GM19452 (cell line): Measurements from ENCODE around the gene PRR16.

ENCODE experiments used
- ATAC-seq: cut with Tn5 transposase; IDR thresholded peaks from one replicate; pipeline ENCODE4 v1.9.1; 2021; ENCODE audit not compliant: unreplicated experiment

Gene PRR16

GRCh38 chr5:120706877-120707276 is 242.8 kb downstream of the PRR16 start:
- no peak for ATAC-seq

GRCh38 chr5:120717381-120717780 is 253.3 kb downstream of the PRR16 start:
- no peak for ATAC-seq

DNA sequence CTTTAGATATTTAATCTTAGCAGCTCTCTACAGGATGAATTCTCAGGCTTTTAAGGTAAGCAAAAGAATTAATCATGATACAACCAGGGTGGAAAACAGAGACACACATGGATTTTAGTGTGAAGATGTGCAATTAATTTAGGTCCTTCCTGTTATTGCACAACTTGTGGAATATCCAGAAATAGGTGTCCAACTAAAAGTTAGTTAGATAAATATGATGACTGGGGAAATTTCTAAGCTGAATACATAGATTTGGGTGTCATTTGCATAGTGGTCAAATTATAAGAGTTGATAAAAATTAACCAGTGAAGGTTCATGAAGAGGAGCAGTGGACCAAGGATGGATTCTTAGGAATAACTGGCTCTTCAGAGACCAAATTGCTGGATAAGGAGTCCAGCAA is 266.1 kb downstream of the PRR16 start:
- ATAC-seq: no peak

GRCh38 chr5:120734033-120734432 is 269.9 kb downstream of the PRR16 start:
- no peak for ATAC-seq

- no peak for ATAC-seq
Measured at GRCh38 chr5:120735076-120735475, 271.0 kb downstream of the PRR16 start.
